Hepatocyte (in vitro differentiated cells): ENCODE measurements around the gene PLXNC1. TPM values are rescaled to one million over a fixed set of nuclear protein-coding genes. Genes with fewer than 3 reads are reported as not detected.

Experiments used
- DNase-seq: peaks from one replicate; pipeline ENCODE4 v3.0.0-alpha.2; 2016; ENCODE audit warnings: low spot score
- H2AFZ ChIP-seq: fragments of 200-600 bp; sonication (generic); 2 replicates; pipeline ENCODE4 v1.6.0; 2016; ENCODE audit warnings: antibody characterized with exemption, mild to moderate bottlenecking
- H3K27ac ChIP-seq: fragments of 200-600 bp; sonication (generic); 2 replicates; pipeline ENCODE4 v1.5.1; 2016; ENCODE audit warnings: mild to moderate bottlenecking
- H3K27me3 ChIP-seq: fragments of 200-600 bp; sonication (generic); 2 replicates; pipeline ENCODE4 v1.6.1; 2016
- H3K36me3 ChIP-seq: fragments of 200-600 bp; sonication (generic); replicated peaks from 2 replicates; pipeline ENCODE4 v1.5.1; 2016; ENCODE audit warnings: low read depth; ENCODE audit not compliant: insufficient read depth
- H3K4me1 ChIP-seq: fragments of 200-600 bp; sonication (generic); 2 replicates; pipeline ENCODE4 v1.5.1; 2016; ENCODE audit warnings: mild to moderate bottlenecking, moderate library complexity; ENCODE audit not compliant: insufficient read depth
- H3K4me2 ChIP-seq: fragments of 200-600 bp; sonication (generic); 2 replicates; pipeline ENCODE4 v1.6.0; 2016
- H3K4me3 ChIP-seq: fragments of 200-600 bp; sonication (generic); 2 replicates; pipeline ENCODE4 v1.5.1; 2016; ENCODE audit warnings: mild to moderate bottlenecking
- H3K79me2 ChIP-seq: fragments of 200-600 bp; sonication (generic); 2 replicates; pipeline ENCODE4 v1.6.0; 2017; ENCODE audit warnings: mild to moderate bottlenecking
- H3K9me2 ChIP-seq: fragments of 200-600 bp; sonication (generic); replicated peaks from 2 replicates; pipeline ENCODE4 v1.6.0; 2017; ENCODE audit warnings: mild to moderate bottlenecking; ENCODE audit not compliant: insufficient read depth
- H3K9me3 ChIP-seq: fragments of 200-600 bp; sonication (generic); 2 replicates; pipeline ENCODE4 v1.5.1; 2016; ENCODE audit warnings: low read depth, mild to moderate bottlenecking
- H4K20me1 ChIP-seq: fragments of 200-600 bp; sonication (generic); 2 replicates; pipeline ENCODE4 v1.6.0; 2016; ENCODE audit warnings: mild to moderate bottlenecking; ENCODE audit not compliant: insufficient read depth, poor library complexity, severe bottlenecking
- CTCF ChIP-seq: fragments of 200-600 bp; sonication (generic); IDR thresholded peaks from 2 replicates; pipeline ENCODE4 v1.5.1; 2016; ENCODE audit warnings: antibody characterized with exemption, mild to moderate bottlenecking; ENCODE audit not compliant: poor library complexity
- EZH2 ChIP-seq: fragments of 200-600 bp; sonication (generic); IDR thresholded peaks from 2 replicates; pipeline ENCODE4 v1.6.1; 2016; ENCODE audit warnings: antibody characterized with exemption, mild to moderate bottlenecking, borderline replicate concordance
- EZH2phosphoT487 ChIP-seq: fragments of 200-600 bp; sonication (generic); IDR thresholded peaks from one replicate; pipeline ENCODE4 v1.6.1; 2018; ENCODE audit warnings: antibody characterized with exemption, mild to moderate bottlenecking, low read depth, moderate library complexity; ENCODE audit not compliant: unreplicated experiment, severe bottlenecking
- WGBS: methylation state at CpG from one replicate; pipeline ENCODE4 v1.1.6; 2016; ENCODE audit warnings: low lambda C conversion rate; ENCODE audit errors: missing lambda C conversion rate; 5-methylcytosine and 5-hydroxymethylcytosine counted together
- polyA plus RNA-seq: library from polyadenylated mRNA; unstranded; fragments of >200 nt; fragmentation: Nextera tagmentation; extraction: Ambion mirVana; gene quantifications from 2 replicates; pipeline ENCODE4 v1.2.1, GENCODE V29; 2016
- total RNA-seq: library from RNA; depleted of rRNA; stranded (reverse); fragments of >200 nt; gene quantifications from 2 replicates; pipeline ENCODE4 v1.2.3, GENCODE V29; 2014

Gene PLXNC1
- total and polyA plus RNA-seq, 2 experiments from 2014 or later = 6.7 to 23.2 TPM

- Histone ChIP-seq H3K27me3 (no peaks in the 10 kb centered on the region), H4K20me1 (no peaks in the 10 kb centered on the region), H3K4me2 (no peak overlapping the region), H3K9me2 (no peaks in the 10 kb centered on the region), H3K9me3 (no peaks in the 10 kb centered on the region), H2AFZ (no peak overlapping the region), H3K79me2 (no peaks in the 10 kb centered on the region), H3K36me3 (no peaks in the 10 kb centered on the region), H3K4me1 (peaks cover 5% of the 10 kb centered on the region), H3K27ac (no peak overlapping the region), H3K4me3 (no peak overlapping the region)
- DNase-seq = no peak
- no peak for TF ChIP-seq EZH2
- no peak for TF ChIP-seq CTCF
- no peak for TF ChIP-seq EZH2phosphoT487
- WGBS = 63% methylated on average over 2 of the region's 2 CpGs
These were observed 58.5 kb downstream of the PLXNC1 start for GRCh38 chr12:94206886-94207285.

- Histone ChIP-seq H3K4me2 (no peak overlapping the region), H3K27ac (no peak overlapping the region), H3K27me3 (no peaks in the 10 kb centered on the region), H3K79me2 (no peaks in the 10 kb centered on the region), H3K36me3 (no peaks in the 10 kb centered on the region), H2AFZ (no peak overlapping the region), H3K4me1 (peaks cover 5% of the 10 kb centered on the region), H3K9me2 (no peaks in the 10 kb centered on the region), H3K9me3 (no peaks in the 10 kb centered on the region), H4K20me1 (no peaks in the 10 kb centered on the region), H3K4me3 (no peak overlapping the region)
- no peak for DNase-seq
- TF ChIP-seq EZH2phosphoT487 = no peak
- TF ChIP-seq EZH2 = no peak
- no peak for TF ChIP-seq CTCF
- 84% methylated on average over 2 of the region's 2 CpGs for WGBS
These were observed 59.1 kb downstream of the PLXNC1 start for GRCh38 chr12:94207467-94207848.

GRCh38 chr12:94207849-94208621 lies 59.7 kb downstream of the PLXNC1 start:
- no peaks in the 10 kb centered on the region for H3K27me3 ChIP-seq
- H4K20me1 ChIP-seq = no peaks in the 10 kb centered on the region
- peaks cover 5% of the 10 kb centered on the region for H3K4me1 ChIP-seq
- no peaks in the 10 kb centered on the region for H3K9me2 ChIP-seq
- H3K36me3 ChIP-seq = no peaks in the 10 kb centered on the region
- DNase-seq = no peak
- no peak overlapping the region for H2AFZ ChIP-seq
- no peak overlapping the region for H3K27ac ChIP-seq
- no peak overlapping the region for H3K4me3 ChIP-seq
- 91% methylated on average over 14 of the region's 14 CpGs for WGBS
- no peak overlapping the region for H3K4me2 ChIP-seq
- TF ChIP-seq CTCF = no peak
- TF ChIP-seq EZH2 = no peak
- TF ChIP-seq EZH2phosphoT487 = no peak
- H3K9me3 ChIP-seq = no peaks in the 10 kb centered on the region
- no peaks in the 10 kb centered on the region for H3K79me2 ChIP-seq
